RWPE1 (cell line): ENCODE measurements around the gene PRELID2.

Experiments
- CTCF ChIA-PET: fragments of 350-600 bp; sonication (Branson Sonifier 250); formaldehyde crosslinking; extraction: SDS; loops from one replicate; lab custom pipeline; 2021; lab: Yijun Ruan, JAX
- POLR2A ChIA-PET: fragments of 400-600 bp; formaldehyde crosslinking; extraction: SDS; loops from one replicate; lab custom pipeline; 2020; ENCODE audit warnings: antibody characterized with exemption; ENCODE audit not compliant: low non-redundant PET; lab: Yijun Ruan, JAX
- DNase-seq: peaks from one replicate; pipeline ENCODE4 v3.0.0; 2012; ENCODE audit warnings: low spot score
- H3K27ac ChIP-seq: fragments of 450-650 bp; 2 replicates; pipeline ENCODE4 v1.5.1; 2017
- CTCF ChIP-seq: fragments of 450-650 bp; conservative IDR thresholded peaks from 2 replicates; pipeline ENCODE4 v1.5.1; 2017; ENCODE audit warnings: low read depth, mild to moderate bottlenecking

The PRELID2 gene

DNA sequence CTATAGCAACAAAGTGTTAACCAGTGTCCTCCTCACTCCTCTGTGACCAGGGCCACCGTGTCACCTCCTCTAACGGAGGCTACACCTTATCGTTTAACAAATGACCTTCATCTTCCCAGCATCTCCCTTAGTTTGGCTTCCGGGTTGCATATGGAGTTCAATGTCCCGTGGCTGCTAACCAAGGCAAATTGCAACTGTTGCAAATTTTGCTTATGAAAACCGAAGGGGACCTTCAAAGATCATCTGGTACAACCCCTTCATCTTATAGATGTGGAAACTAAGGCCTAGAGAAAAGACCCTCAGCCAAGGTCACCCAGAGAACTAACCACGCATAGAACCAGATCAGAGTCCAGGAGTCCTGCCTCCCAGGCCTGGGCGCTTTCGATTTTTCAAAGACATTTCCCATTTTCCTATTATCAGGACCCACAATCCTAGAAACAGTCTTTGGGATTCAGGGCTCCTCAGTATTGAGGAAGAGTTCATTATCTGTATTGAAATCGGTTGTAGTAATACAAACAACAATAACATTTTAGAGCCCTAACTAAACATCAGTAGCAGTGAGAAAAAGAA lies 1.4 kb downstream of the PRELID2 start:
- TF ChIP-seq CTCF: no peak
- POLR2A ChIA-PET: no interaction called here
- no peak for DNase-seq
- CTCF ChIA-PET: interaction anchor here (0.5 to 1.8 kb wide), 3 partner anchors 8 to 189 kb away, joined by 3 to 8 read pairs (median 4); no protein-coding TSS in a partner anchor
- H3K27ac ChIP-seq: no peak overlapping the region

DNA sequence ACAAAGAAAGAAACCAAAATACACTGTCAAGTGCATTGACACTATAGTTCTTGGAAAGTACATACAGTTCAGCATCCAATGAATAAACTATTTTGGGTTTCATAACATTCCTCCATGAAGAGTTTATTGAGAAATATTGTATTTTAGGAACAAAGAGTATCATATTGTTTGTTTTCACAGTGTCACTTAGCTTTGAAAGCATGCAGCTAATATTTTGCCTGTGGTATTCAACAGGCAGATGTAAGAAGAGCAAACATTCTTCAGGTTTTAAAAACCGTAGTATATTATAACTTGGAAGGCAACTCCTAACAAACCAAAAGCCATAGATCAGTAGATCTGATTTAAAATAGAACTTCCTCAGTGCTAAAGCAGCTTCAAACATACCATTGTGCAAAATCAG lies 4.5 kb downstream of the PRELID2 start:
- H3K27ac ChIP-seq: no peak overlapping the region
- TF ChIP-seq CTCF: no peak
- ChIA-PET CTCF (interaction anchor here (0.7 kb wide), 1 partner anchor 1420 kb away, joined by 5 read pairs; no protein-coding TSS in a partner anchor), POLR2A (no interaction called here)
- no peak for DNase-seq

DNA sequence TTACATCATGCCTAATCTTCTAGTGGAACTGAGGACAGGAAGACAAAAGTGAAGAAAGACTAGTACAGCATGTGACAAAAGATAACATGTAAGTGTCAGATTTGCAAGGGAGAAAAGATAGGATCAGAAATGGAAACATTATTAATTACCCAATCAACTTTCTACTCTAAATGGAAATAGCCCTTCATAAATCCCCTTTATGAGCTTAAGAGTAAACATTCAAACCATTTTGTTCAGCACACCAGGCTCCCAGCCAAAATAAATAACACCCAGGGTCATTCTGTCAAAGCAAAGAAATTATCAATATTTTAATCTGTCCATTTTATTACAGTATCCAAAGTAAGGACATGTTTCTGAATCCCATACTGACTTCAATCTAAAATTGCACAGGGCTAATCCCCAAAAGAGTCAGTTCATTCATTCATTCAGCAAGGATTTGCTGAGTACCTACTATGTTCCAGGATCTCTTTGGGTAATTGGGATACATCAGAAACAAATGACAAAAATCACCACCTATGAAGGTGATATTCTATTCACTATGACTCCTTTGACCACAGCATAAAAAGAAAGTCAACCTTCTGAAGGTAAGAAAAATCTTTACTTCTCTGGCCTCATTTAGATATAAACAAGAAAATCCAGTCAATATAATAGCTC lies 5.3 kb downstream of the PRELID2 start:
- DNase-seq: no peak
- H3K27ac ChIP-seq: no peak overlapping the region
- no peak for TF ChIP-seq CTCF
- ChIA-PET CTCF (interaction anchor here (0.5 kb wide), 1 partner anchor 1440 kb away, joined by 4 read pairs; no protein-coding TSS in a partner anchor), POLR2A (no interaction called here)

DNA sequence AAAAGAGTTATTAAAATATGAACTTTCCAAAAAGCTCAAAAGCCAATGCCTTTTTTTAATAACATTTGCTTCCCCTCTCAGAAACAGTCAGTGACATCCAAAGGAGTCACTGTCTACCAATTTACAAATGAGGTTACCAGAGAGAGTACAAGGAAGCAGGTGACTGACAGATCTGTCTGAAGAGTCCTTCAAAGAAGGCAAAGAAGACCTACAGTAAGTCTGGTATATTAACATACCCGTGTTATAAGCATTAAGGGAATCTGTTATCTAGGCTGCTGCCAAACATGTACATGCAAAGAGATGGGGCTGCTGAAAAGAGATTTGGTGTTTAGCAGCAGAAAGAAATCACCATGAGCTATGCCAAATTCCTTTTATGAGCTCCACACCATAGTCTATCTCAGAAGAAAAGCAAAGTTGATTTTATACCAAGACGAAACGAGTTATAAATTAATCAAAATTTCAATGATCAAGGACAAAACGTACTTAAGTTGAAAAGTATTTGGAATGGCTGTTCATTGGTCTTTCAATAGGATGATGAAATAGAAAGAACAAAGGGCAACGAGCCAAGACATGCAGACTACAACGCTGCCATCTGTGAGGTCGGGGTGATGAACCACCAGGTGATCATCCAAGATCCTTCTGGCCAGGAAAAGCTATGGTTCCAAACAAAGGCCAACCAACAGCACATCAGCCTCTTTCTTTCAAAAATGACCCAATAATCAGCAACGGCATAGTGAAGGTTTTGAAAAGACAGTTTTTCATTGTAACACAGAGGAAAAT lies 8.1 kb downstream of the PRELID2 start:
- H3K27ac ChIP-seq: no peak overlapping the region
- no peak for DNase-seq
- ChIA-PET POLR2A (no interaction called here), CTCF (interaction anchor here (0.6 to 2.2 kb wide), 5 partner anchors 20 to 1623 kb away, joined by 3 to 11 read pairs (median 6); no protein-coding TSS in a partner anchor)
- no peak for TF ChIP-seq CTCF

GRCh38 chr5:145825751-145826180 lies 9.4 kb downstream of the PRELID2 start:
- peak; percentile 88 for TF ChIP-seq CTCF
- POLR2A ChIA-PET: no interaction called here
- CTCF ChIA-PET: interaction anchor here (0.6 to 2.2 kb wide), 22 partner anchors 9 to 1622 kb away, joined by 3 to 11 read pairs (median 4); partner anchors contain the start of gene PRELID2
- no peak overlapping the region for H3K27ac ChIP-seq
- peak; percentile 70 for DNase-seq

GRCh38 chr5:145824040-145824439 lies 11.1 kb downstream of the PRELID2 start:
- CTCF ChIA-PET: interaction anchor here (0.6 kb wide), 1 partner anchor 62 kb away, joined by 4 read pairs; no protein-coding TSS in a partner anchor
- DNase-seq: no peak
- no peak overlapping the region for H3K27ac ChIP-seq
- POLR2A ChIA-PET: no interaction called here
- no peak for TF ChIP-seq CTCF
